HCT116 (cell line): ENCODE results near the gene EPHA2. TPM values are rescaled to one million over a fixed set of nuclear protein-coding genes. Genes with fewer than 3 reads are reported as not detected.
A peak's percentile ranks its signal among the peaks of the same experiment; 100 is the strongest.

Experiments used
- ATAC-seq: fragments of 200-7000 bp; cut with Tn5 transposase; 2 replicates; pipeline ENCODE4 v1.9.1; 2020; ENCODE audit warnings: mild to moderate bottlenecking, moderate library complexity
- BruUV-seq: library from RNA; stranded (reverse); fragments of 400-500 nt; replicated peaks from 2 replicates; lab custom pipeline; 2021; lab: Mats Ljungman, UMichigan
- CTCF ChIA-PET: fragments of 300-600 bp; sonication (Branson Sonifier 250); formaldehyde crosslinking; loops from one replicate; lab custom pipeline; 2021; ENCODE audit warnings: antibody characterized with exemption; lab: Charles Lee
- POLR2A ChIA-PET: fragments of 300-600, 350-600 bp; sonication (Branson Sonifier 250); formaldehyde crosslinking; loops from one replicate; lab custom pipeline; 2021; ENCODE audit warnings: antibody characterized with exemption; lab: Charles Lee
- RAD21 ChIA-PET, 2 experiments: fragments of 300-600 bp; sonication (Branson Sonifier 250); formaldehyde crosslinking; loops; one replicate each; lab custom pipeline; 2023; ENCODE audit warnings: low total read pairs in 2 of 2; ENCODE audit not compliant: uncharacterized antibody in 2 of 2, unreplicated experiment in 2 of 2, low non-redundant PET in 1 of 2; lab: Charles Lee
- DNase-seq: peaks from one replicate; pipeline ENCODE4 v3.0.0-alpha.2; 2010; ENCODE audit warnings: low read depth, low spot score
- H2AFZ ChIP-seq: fragments of 200-600 bp; shearing (Covaris generic), sonication (generic); 2 replicates; pipeline ENCODE4 v1.6.1; 2017; ENCODE audit warnings: low read depth, mixed run types, mixed read lengths, antibody characterized with exemption, low read length; ENCODE audit not compliant: poor library complexity, severe bottlenecking
- H3K27ac ChIP-seq: 2 replicates; pipeline ENCODE4 v1.5.1; 2012; ENCODE audit warnings: low read depth, low read length
- H3K27me3 ChIP-seq: fragments of 200-600 bp; sonication (generic); 2 replicates; pipeline ENCODE4 v1.6.1; 2016; ENCODE audit warnings: mixed run types, low read length, mixed read lengths; ENCODE audit not compliant: insufficient read depth
- H3K36me3 ChIP-seq, 2 experiments: fragments of 200-500 bp in 1 of 2; fragments of 200-600 bp in 1 of 2; sonication (Bioruptor generic) in 1 of 2; sonication (generic) in 1 of 2; 2 replicates each; pipeline versions ENCODE4 v1.5.1 to v1.6.1; 2014 to 2016; ENCODE audit warnings: low read length in 2 of 2, inconsistent platforms in 1 of 2, mixed read lengths in 1 of 2, mixed run types in 1 of 2; ENCODE audit not compliant: insufficient read depth in 2 of 2, control insufficient read depth in 1 of 2
- H3K4me1 ChIP-seq, 2 experiments: fragments of 200-600 bp in 1 of 2; sonication (generic) in 1 of 2; 2 replicates each; pipeline versions ENCODE4 v1.5.1 to v1.6.1; 2012 to 2017; ENCODE audit warnings: low read length in 2 of 2, inconsistent platforms in 1 of 2, mild to moderate bottlenecking in 1 of 2, mixed read lengths in 1 of 2, mixed run types in 1 of 2, moderate library complexity in 1 of 2; ENCODE audit not compliant: insufficient read depth in 2 of 2, control insufficient read depth in 1 of 2
- H3K4me2 ChIP-seq: fragments of 200-600 bp; sonication (generic); 2 replicates; pipeline ENCODE4 v1.6.1; 2017; ENCODE audit warnings: mixed run types, low read length, mixed read lengths
- H3K4me3 ChIP-seq, 2 experiments: fragments of 200-600 bp in 1 of 2; sonication (generic) in 1 of 2; replicated peaks in 1 of 2; 2 replicates each; pipeline ENCODE4 v1.5.1; 2011 to 2016; ENCODE audit warnings: low read length in 2 of 2, control low read depth in 1 of 2, low read depth in 1 of 2, mild to moderate bottlenecking in 1 of 2, mixed read lengths in 1 of 2, mixed run types in 1 of 2
- H3K79me2 ChIP-seq: fragments of 200-600 bp; sonication (generic); 2 replicates; pipeline ENCODE4 v1.6.1; 2017; ENCODE audit warnings: mild to moderate bottlenecking, mixed run types, low read length, moderate library complexity, mixed read lengths; ENCODE audit not compliant: insufficient read depth
- H3K9ac ChIP-seq: fragments of 200-600 bp; sonication (generic); 2 replicates; pipeline ENCODE4 v1.6.1; 2016; ENCODE audit warnings: low read length, mixed read lengths
- H3K9me2 ChIP-seq: fragments of 200-600 bp; sonication (generic), shearing (Covaris generic); 2 replicates; pipeline ENCODE4 v1.6.1; 2017; ENCODE audit warnings: mixed run types, mild to moderate bottlenecking, moderate library complexity; ENCODE audit not compliant: insufficient read depth
- H3K9me3 ChIP-seq, 2 experiments: fragments of 200-500 bp in 1 of 2; fragments of 200-600 bp in 1 of 2; sonication (Bioruptor generic) in 1 of 2; sonication (generic) in 1 of 2; 2 replicates each; pipeline ENCODE4 v1.6.1; 2014 to 2017; ENCODE audit warnings: low read length in 2 of 2, mixed read lengths in 2 of 2, inconsistent platforms in 1 of 2, low read depth in 1 of 2, mild to moderate bottlenecking in 1 of 2, mixed run types in 1 of 2, moderate library complexity in 1 of 2; ENCODE audit not compliant: control insufficient read depth in 1 of 2, insufficient read depth in 1 of 2
- H4K20me1 ChIP-seq: fragments of 200-600 bp; sonication (generic), shearing (Covaris generic); 2 replicates; pipeline ENCODE4 v1.6.1; 2017; ENCODE audit warnings: mixed run types, mild to moderate bottlenecking, moderate library complexity; ENCODE audit not compliant: insufficient read depth
- EZH2 ChIP-seq: fragments of 200-600 bp; sonication (generic); IDR thresholded peaks from 2 replicates; pipeline ENCODE4 v1.6.1; 2017; ENCODE audit warnings: antibody characterized with exemption, mixed run types
- POLR2AphosphoS5 ChIP-seq: IDR thresholded peaks from 2 replicates; pipeline ENCODE4 v1.6.1; 2011; ENCODE audit warnings: mild to moderate bottlenecking, low read depth, low read length, moderate library complexity
- TCF7L2 ChIP-seq: IDR thresholded peaks from 2 replicates; pipeline ENCODE4 v1.7.0; 2011; ENCODE audit warnings: borderline replicate concordance, inconsistent platforms; ENCODE audit not compliant: insufficient read depth, insufficient read length; ENCODE audit errors: extremely low read depth
- YY1 ChIP-seq: IDR thresholded peaks from 2 replicates; pipeline ENCODE4 v1.6.1; 2011; ENCODE audit warnings: low read length, low read depth, moderate library complexity, mild to moderate bottlenecking; ENCODE audit not compliant: insufficient replicate concordance; ENCODE audit errors: extremely low read depth
- intact Hi-C: fragments of 100-400 bp; cut with micrococcal nuclease; formaldehyde crosslinking; loops from 2 replicates; pipeline ENCODE4 v1.10.0; 2022
- total RNA-seq: library from RNA; stranded (reverse); gene quantifications from one replicate; pipeline ENCODE4 v1.2.1, GENCODE V29; 2021; ENCODE audit not compliant: unreplicated experiment

The EPHA2 gene
- total RNA-seq, 1 experiment from 2014 or later = 164 TPM

DNA sequence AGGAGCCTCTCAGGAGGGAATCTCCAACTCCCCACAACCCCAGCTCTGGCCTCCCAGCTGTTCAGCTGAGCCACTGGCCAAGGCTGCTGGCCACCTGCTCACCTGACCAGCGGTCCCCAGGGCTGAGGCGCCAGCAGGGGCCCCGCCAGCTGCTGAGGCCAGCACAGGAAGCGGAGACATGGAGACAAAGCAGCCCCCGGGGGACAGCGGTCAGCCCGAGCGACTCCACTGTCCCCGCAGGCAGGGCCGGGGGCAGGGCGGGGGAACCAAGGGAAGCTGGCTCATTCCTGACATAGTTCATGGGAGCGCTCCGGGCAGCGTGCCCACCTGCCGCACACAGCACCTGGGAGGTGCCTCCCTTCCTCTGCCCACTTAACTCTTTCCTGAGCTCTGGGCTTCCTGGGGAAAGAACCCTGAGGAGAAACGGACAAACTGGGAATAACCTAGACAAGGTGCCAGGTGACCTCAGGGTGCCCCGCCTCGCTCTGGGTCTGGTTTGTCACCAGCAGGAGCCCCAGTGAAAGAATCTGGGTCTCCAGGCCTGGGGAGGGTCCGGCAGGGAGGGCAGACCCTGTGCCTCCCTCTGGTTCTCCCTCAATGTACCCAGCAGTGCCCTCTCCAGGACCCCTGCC is 10.7 kb downstream of the EPHA2 start:
- Histone ChIP-seq H3K27ac (peak overlapping the region; percentile 100), H3K9me2 (no peaks in the 10 kb centered on the region), H4K20me1 (peaks cover 3% of the 10 kb centered on the region; the same call in 1 of the 2 replicates), H3K27me3 (no peaks in the 10 kb centered on the region), H3K4me2 (peak overlapping the region; percentile 85), H3K36me3 (peaks cover 19 to 74% of the 10 kb centered on the region in 2 experiments; a peak in 3 of 4 replicates), H3K4me1 (peaks cover 89 to 100% of the 10 kb centered on the region in 2 experiments), H3K4me3 (peak overlapping the region; percentile 31 to 53), H2AFZ (no peak overlapping the region), H3K79me2 (peaks cover 100% of the 10 kb centered on the region), H3K9me3 (no peaks in the 10 kb centered on the region), H3K9ac (peak overlapping the region; percentile 75)
- DNase-seq (peak; percentile 87), ATAC-seq (peak; percentile 54)
- BruUV-seq = no TSS peak
- intact Hi-C loops = loop anchor here (1.0 to 5.0 kb wide), 6 partner anchors 11 to 618 kb away; partner anchors contain the start of genes DNAJC16 and EPHA2
- CTCF ChIA-PET = interaction anchor here (1.0 to 1.4 kb wide), 5 partner anchors 12 to 63 kb away, joined by 3 to 6 read pairs (median 3); no protein-coding TSS in a partner anchor
- POLR2A ChIA-PET = interaction anchor here (0.7 to 5.8 kb wide), 10 partner anchors 10 to 73 kb away, joined by 3 to 59 read pairs (median 5); partner anchors contain the start of gene EPHA2
- RAD21 ChIA-PET = interaction anchor here (0.9 to 1.4 kb wide), 5 partner anchors 10 to 66 kb away, joined by 3 to 5 read pairs (median 3); no protein-coding TSS in a partner anchor
- TF ChIP-seq TCF7L2 (peak; percentile 84), POLR2AphosphoS5 (peak; percentile 63), YY1 (peak; percentile 23), EZH2 (no peak)
